AG08395 (cell line): ENCODE data around the gene MFAP2.

ENCODE experiments used
- DNase-seq: peaks from one replicate; pipeline ENCODE4 v3.0.0; 2012; ENCODE audit warnings: mixed read lengths, low spot score

MFAP2 gene

DNA sequence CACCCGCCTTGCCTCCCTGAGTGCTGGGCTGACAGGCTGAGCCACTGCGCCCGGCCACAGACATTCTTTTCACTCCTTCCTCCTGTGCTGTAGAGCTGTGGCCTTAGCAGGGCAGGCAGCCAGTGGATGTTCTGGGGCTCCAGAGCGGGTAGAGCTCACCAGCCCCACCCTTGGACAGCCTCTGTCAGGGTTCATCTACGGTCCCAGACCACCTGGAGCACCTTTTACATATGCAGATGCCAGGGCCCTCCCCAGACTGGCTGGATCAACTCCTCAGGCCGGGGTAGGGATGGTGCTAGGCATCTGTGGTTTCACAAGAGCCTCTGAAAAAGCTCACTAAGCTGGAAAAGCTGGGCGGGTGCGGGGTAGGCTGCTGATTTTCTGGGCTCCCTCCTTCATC, 26.7 kb upstream of the MFAP2 start:
- no peak for DNase-seq

DNA sequence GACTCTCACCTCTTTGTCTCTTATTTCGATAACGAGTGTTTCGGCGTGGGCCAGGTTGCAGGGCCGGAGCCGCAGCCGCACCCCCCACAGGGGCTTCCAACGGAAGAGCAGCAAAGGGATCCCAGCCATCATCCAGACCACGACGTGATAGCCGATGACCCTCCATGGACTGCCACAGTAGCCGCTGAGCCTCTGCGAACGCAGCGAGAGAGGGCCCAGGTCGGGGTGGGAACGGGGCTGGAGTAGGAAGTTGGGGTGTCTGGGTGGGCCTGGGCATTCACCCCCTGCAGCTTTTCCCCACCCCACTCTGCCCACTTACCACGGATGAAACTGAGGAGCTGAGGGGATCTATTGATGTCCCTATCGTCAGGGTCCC, 24.9 kb upstream of the MFAP2 start:
- DNase-seq: no peak

DNA sequence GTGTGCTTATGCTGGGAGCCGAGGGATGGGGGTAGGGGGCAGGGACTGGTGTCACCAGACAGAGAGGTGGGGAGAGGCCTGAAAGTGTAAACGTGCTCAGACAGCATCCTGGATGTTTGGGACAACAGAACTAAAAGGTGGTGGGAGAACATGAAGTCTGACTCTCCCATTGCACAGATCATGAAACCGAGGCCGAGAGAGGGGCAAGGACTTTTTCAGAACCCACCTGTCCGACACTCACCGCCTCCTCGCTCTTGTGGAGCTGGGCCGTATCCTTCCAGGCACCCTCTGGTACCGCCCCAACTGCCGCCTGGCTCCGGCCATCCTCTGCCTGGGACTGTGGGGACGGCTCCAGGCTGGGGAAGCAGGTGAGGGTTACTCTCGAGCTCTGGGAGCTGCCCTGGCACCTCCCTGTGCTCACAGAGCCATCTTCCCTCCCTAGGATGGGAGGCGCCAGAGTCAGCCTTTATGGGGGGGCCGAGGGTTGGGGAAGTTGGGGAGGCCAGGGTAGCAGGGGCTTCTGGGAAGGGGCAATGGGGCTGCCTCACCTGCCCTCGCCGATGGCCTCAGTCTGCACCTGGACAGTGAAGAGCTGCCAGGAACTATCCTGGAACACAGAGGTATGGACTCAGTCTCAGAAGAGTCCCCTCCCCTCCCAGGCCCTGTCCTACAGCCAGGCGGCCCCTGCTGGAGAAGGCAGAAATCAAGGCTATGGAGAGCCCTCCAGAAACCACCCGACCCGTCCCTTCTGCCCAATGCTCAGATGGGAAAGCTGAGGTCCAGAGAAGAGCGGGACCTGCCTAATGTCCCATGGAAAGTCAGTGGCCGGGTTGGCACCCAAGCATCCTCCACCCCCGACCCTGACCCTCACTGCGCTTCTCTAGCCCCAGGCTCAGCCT, 24.3 kb upstream of the MFAP2 start:
- DNase-seq: no peak

DNA sequence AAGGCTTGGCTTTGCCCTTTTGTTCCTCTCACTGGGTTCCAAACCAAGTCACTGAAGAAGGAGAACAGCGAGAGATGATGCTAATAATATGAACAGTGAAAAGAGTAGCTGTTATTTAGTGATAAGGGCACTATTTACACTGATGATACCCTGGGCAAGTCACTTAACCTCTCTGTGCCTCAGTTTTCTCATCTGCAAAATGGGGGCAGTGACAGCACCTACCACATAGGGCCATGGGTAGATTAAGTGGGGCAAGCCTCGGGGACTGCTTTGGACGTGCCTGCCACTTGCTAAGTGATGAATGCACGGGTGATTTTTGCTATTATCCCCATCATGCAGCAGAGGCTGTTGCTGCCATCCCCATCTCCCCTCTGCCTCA, 22.1 kb upstream of the MFAP2 start:
- no peak for DNase-seq

DNA sequence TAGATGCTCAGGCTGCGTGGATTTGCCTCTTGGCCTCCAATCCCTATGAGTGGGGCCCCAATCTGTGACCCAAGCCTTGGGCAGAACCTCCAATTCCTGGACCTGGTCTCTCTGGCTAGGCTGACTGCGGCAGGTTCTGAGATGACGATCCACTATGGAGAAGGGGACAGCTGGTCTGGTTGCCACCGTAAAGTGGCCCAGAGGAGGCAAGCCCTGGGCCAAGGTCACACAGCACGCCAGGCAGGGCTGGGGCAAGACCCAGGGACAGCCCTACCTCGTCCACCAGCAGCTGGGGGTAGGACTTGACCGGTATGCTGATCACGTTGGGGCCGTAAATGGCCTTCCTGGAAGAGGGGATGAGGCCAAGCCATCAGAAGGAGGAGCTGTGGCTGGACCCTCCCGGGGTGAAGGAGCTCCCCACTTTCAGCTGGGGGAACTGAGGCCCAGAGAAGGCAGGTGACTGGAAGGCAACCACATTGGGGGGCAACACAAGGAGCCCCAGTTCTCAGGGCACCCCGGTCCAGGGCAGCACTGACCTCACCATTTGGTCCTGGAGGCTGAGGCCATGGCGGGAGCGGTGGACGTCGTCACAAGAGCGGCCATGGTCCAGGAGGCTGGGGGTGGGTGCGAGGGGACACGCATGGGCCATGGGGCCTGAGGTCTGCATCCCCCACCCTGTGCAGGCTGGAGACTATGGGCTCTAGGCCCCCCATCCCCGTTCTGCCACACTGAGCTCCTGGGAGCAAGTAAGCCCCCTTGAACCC, 21.5 kb upstream of the MFAP2 start:
- DNase-seq: no peak

DNA sequence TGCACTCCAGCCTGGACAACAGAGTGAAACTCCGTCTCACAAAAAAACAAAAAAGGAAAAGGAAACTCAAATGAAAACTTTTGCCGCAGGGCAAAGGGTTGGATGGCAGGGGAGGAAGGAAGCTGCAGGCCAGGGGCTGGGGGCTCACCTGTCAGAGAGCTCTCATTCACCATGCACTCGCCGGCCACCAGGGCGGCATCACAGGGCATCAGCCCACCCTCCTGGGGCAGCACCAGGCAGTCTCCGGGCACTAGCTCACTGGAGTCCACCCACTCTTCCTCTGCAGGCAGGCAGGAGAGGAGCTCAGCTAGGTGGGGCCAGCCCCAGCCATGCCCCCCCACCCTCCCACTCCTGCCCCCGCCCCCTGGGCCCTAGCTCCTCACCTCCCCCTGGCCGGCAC, 19.4 kb upstream of the MFAP2 start:
- no peak for DNase-seq

DNA sequence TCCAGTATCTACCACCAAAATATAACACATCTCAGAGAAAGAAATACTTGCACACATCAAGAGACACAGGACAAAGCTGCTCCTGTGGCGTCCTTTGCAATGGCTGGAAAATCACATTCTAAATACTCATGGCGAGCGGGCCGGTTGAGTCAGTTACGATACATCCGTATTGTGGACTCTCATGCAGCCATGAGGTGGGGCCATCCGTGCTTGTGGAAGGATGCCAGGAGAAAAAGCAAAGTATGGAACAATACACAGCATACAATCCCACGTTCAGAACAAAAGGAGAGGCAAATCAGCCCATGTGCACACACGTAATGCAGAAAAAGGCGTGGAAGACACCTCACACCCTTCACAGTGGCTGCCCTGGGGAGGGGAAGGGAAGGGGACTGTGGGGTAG, 18.2 kb upstream of the MFAP2 start:
- no peak for DNase-seq

DNA sequence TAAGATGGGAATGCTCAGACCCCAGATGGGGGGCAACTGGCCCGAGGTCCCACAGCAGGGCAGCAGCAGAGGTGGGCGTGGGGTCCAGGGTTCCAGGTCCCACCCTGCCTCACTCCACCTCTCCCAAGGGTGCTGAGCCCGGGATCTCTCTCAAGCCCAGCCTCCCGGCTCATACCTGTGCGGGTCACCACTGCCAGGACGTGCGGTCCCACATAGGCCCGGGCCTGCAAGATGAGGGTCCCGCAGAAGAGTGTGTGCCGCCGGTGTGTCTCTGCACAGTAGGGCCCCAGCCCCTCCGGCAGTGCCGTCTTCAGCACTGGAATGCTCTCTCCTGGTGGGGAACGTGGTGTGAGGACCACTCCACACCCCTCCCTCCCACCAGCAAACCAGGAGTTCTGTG, 16.4 kb upstream of the MFAP2 start:
- no peak for DNase-seq

DNA sequence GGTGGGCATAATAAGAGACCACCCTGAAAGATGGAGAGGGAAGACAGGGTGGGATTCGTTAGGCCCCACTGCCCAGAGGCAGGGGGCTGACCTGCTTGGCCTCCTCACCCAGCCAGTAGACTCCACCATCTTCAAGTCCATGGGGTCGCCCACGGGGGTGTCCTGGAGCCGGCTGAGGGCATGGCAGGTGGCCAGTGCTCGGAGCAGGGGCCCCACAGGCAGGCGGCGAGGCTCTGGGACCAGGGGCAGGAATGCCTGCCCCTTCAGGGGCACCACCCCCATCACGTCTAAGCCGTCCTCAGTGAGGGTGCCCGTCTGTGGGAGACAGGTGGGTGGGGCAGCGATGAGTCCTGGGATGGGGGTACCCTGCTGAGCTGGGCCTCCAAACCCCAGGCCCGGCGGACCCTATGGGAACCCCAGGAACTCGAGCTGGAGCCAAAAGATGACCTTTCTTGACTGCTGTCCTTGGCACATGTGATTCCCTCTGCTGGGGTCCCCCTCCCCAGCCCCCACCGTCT, 13.2 kb upstream of the MFAP2 start:
- DNase-seq: no peak

DNA sequence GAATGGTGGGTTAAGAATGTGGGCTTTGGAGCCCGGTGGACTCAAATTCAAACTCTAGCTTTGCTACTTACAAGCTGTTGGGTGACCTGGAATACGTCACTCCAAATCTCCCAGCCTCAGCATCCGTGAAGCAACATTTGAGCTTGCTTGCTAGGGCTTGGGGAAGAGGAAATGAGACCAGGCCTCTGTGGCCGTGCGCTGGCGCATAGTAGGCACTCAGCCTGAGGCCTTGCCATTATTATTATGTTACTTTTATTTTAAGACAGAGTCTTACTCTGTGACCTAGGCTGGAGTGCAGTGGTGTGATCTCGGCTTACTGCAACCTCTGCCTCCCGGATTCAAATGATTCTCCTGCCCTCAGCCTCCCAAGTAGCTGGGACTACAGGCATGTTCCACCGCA, 12.3 kb upstream of the MFAP2 start:
- no peak for DNase-seq

DNA sequence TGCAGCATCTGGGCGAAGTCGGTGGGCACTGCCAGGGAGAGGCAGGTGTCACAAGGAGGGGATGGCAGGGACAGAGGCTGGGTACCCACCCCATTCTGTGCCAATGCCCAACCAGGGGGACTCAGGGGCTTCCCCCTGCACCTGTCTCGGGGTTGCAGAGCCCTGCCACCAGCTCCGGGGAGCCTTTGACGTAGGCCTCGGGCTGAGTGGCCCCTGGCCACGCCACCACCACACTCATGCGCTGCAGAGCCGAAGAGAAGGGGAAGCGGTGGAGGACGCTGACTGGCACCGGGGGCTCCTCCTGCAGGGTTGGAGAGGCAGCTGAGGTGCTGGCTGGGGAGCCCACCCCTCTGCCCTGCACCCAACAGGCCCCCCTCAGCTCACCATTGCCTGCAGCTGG, 11.7 kb upstream of the MFAP2 start:
- no peak for DNase-seq

DNA sequence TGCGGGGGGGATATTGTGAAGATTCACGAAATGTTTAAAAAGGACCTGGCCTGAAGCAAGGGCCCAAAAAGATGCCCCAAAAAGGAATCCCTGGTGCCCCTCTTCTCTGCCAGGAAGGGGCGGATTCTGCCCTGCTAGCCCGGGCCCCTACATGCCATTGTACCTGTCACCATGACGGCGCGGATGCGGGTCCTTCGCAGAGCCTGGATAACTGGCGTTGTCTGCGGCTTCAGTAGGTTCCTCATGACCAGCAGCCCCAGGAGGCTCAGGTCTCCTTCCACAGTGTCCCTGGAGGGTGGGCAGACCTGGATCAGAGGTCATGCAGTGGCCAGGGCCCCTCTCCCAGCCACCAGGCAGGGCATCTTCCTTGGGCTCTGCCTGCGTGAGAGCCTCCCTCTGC, 11.2 kb upstream of the MFAP2 start:
- no peak for DNase-seq

DNA sequence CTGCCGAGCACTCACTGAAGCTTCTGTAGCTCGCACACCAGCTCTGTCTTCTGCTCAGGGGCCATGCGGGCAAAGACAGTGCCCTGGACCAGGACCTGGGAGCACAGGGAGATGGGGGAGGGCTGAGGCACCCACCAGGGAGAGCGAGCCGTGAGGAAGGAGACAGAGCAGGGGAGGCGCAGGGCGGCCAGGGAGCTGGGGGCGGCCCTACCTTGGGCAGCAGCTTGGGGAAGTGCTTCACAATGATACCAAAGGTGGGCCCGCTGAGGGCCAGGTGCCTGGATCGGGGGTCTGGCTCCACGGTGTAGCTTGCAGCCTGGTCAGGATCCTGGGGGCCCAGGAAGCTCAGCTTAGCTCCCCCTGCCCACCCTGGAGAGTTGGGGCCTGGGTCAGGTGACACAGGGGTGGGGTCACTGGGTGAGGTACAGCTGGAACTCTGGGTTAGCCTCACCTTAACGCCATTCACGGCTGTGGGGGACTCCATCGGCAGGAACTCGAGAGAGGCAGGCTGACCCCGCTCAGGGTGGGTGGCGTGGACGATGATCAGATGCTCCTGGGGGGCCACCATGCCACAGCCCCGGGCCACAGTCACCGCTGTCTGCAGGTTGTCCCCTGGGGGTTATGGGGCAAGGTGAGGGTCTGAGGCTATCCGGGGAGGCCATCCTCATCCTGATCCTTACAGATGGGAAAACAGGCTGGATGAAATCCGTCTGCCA, 9.4 kb upstream of the MFAP2 start:
- DNase-seq: no peak

DNA sequence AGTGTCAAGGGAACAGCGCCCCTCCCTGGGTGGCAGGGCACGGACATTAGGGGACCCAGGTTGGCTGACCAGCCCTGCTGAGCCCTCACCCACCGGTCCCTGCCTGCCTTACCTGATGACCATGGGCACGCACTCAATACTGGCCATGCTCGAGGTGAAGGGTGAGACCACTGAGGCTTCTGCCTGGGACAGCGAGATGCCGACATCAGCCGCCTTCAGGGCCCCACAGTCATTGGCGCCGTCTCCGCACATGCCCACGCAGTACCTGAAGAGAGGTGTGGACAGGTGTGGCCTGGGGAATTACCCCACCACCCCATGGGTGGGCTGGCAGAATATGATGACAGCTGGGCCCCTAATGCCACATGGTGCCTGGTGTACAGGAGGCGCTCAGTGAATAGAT, 7.8 kb upstream of the MFAP2 start:
- DNase-seq: no peak

DNA sequence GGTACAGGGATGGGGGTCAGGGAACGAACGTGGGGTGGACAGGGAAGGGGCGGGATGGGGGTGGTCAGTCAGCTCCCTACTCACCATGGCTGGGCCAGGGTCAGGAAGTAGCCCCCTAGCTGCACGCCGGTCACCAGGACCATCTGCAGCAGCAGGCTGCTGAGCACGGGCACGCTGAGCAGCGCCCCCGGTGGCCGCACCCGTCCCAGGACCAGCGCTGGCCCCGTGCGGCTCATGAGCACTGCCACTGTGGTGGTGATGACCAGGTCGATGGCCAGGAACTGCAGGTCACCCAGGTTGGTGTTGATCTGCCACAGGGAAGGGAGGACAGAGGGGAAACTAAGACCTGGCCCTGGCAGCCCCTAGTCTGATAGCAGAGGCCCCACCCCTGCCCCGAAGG, 6.5 kb upstream of the MFAP2 start:
- no peak for DNase-seq

DNA sequence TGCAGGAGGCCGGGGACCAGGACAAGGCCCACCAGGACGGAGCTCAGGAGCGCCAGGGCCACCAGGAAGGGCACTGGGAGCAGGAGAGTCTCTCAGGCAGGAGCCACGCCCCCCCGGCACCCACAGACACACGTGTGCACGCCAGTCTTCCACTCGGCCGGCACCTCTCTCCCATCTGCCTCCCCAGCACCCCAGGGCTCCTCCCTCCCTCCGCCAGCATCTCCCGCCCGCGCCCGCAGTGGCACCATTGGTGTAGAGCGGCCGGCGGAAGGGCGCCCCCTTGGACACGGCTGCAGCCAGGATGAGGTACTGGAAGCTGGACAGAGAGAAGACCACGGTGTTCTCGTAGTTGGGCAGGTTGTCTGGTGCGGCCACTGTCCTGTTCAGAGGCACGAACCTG, 6.1 kb upstream of the MFAP2 start:
- DNase-seq: no peak

DNA sequence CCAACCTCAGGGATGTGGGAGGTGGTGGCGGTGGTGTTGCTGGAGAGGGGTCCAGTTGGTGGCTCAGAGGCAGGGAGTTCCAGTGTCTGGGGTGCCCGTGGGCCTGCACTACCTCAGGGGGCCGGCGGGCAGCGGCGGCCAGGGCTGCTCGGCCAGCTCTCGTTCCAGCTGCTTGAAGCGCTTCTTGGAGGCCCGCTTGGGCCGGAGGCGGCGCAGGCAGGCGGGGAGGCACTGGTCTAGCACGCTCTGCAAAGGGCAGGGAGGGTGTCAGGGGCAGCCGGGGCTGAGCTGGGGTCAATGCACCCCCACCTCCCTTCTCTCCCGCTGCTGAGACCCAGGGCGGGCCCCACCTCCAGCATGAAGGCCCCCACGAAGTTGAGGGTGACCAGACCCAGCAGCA, 5.7 kb upstream of the MFAP2 start:
- DNase-seq: no peak

DNA sequence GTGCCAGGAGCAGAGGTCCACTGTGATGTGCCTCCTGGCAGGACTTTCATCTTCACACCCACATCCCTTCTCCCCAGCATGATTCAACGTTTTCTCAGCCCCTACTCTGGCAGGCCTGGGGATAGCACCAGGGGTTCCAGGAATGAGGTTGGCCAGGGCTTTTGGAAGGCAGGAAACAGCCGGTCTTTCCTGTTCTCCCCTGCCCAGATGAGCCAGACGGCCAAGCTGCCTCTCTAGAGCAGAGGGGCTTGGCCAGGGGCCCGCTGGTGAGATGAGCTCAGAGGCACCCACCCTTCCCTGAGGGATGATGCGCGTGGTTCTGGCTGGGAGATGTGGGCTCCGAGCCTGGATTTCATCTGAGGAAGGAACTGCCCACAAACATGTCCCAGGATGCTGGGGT, 4.3 kb upstream of the MFAP2 start:
- peak; percentile 87 for DNase-seq

DNA sequence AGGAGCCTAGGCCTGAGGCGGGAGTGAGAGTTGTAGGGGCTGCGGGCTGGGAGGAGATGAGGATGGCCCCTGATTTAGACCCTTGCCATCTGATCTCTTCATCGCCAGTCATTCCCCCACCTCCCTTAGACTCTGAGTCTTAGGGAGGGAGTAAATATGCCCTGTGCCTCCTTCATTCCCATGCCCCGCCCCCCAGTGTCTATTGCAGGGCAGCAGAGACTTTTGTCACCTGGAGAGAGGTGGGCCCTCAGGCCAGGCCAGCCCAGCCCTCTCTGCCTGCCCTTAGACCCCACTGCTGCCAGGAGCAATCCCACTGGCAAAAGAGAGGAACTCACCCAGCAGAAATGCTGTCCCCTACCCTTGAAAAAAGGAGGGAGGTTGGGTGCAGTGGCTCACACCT, 3.2 kb upstream of the MFAP2 start:
- DNase-seq: no peak

DNA sequence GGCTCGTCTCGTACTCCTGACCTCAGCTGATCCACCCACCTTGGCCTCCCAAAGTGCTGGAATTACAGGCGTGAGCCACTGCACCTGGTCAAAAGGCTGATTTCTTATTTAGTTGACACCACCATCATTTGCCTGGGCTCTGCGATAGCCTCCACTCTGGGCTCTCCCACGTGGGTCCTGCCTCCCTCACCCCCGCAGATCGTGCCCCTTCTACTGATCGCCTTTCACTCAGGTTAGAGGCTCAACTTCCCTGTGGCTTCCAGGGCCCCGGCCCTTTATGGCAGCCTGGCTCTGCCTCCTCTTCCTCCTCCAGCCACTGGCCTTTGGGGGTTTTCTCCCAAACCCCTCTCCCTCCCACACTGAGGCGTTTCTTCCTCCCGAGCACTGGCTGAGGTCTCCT, 2.5 kb upstream of the MFAP2 start:
- no peak for DNase-seq

DNA sequence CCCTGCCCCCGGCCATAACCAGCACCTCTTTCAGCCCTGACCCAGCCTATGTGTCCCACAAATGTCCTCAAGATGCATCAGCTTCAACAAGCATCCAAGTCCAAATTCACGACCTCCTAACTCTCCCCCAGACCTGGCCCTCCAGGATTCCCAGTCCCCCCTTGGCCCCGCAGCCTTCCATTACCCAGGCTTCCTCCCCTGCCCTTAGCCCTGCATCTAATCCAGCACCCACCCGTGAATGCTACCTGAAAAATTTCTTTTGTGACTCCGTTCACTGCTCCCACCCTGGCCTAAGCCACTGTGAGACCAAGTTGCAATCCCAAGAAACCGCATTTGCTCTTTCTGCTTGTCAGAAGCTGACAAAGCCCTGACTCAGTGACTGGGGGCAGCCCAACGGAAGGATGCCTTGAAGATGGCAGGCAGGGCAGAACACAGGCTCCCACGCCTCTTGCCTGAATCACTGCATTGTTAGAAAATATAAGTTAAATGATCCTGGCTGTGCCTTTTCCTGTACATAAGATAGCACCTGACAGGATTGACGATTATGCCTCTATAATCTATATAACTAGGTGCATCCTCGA, 939 bp upstream of the MFAP2 start:
- peak; percentile 84 for DNase-seq
